Astrocyte (in vitro differentiated cells and primary cell): ENCODE results near the gene TRIM9.

Experiments used
- CTCF ChIP-seq: IDR thresholded peaks from 2 replicates; pipeline ENCODE4 v1.5.1; 2011; ENCODE audit warnings: low read depth, mild to moderate bottlenecking, inconsistent platforms, low read length, moderate library complexity; ENCODE audit not compliant: insufficient read depth
- EZH2 ChIP-seq: IDR thresholded peaks from 2 replicates; pipeline ENCODE4 v1.6.1; 2012; ENCODE audit warnings: mild to moderate bottlenecking, low read length, inconsistent platforms; ENCODE audit not compliant: insufficient read depth

- TF ChIP-seq EZH2 (no peak), CTCF (no peak)
Measured at GRCh38 chr14:51084507-51084906, 10.4 kb downstream of the TRIM9 start.
